Liver (tissue), 9 donors: ENCODE data around the gene CADM2. TPM values are rescaled to one million over a fixed set of nuclear protein-coding genes. Genes with fewer than 3 reads are reported as not detected.

ENCODE experiments used
- DNase-seq: peaks from one replicate; pipeline ENCODE4 v3.0.0-alpha.2; 2017; ENCODE audit warnings: low spot score
- H3K27ac ChIP-seq, 2 donors: one replicate each; pipeline ENCODE4 v1.7.0; 2013; ENCODE audit warnings: inconsistent platforms in 2 of 2, low read length in 2 of 2, control low read depth in 1 of 2, low read depth in 1 of 2, mild to moderate bottlenecking in 1 of 2
- H3K27me3 ChIP-seq, 4 donors: one replicate each; pipeline versions ENCODE4 v1.6.1 to v1.7.0; 2013; ENCODE audit warnings: low read length in 3 of 4, inconsistent platforms in 1 of 4, mild to moderate bottlenecking in 1 of 4, moderate library complexity in 1 of 4; ENCODE audit not compliant: control insufficient read depth in 4 of 4, insufficient read depth in 4 of 4
- H3K36me3 ChIP-seq, 4 donors: one replicate each; pipeline versions ENCODE4 v1.6.1 to v1.7.0; 2013; ENCODE audit warnings: low read length in 3 of 4, mild to moderate bottlenecking in 3 of 4, low read depth in 1 of 4, moderate library complexity in 1 of 4; ENCODE audit not compliant: control insufficient read depth in 4 of 4, insufficient read depth in 3 of 4
- H3K4me1 ChIP-seq, 4 donors: one replicate each; pipeline versions ENCODE4 v1.6.1 to v1.7.0; 2013; ENCODE audit warnings: low read length in 3 of 4, mild to moderate bottlenecking in 3 of 4, moderate library complexity in 1 of 4; ENCODE audit not compliant: control insufficient read depth in 4 of 4, insufficient read depth in 4 of 4
- H3K4me3 ChIP-seq, 3 donors: one replicate each; pipeline versions ENCODE4 v1.6.1 to v1.7.0; 2013; ENCODE audit warnings: low read length in 3 of 3, control low read depth in 1 of 3, low read depth in 1 of 3, mild to moderate bottlenecking in 1 of 3
- H3K9ac ChIP-seq, 2 donors: one replicate each; pipeline ENCODE4 v1.7.0; 2013; ENCODE audit warnings: low read length in 2 of 2, mild to moderate bottlenecking in 2 of 2, moderate library complexity in 2 of 2, control low read depth in 1 of 2, low read depth in 1 of 2
- H3K9me3 ChIP-seq, 4 donors: one replicate each; pipeline versions ENCODE4 v1.6.1 to v1.7.0; 2013; ENCODE audit warnings: low read length in 3 of 4; ENCODE audit not compliant: control insufficient read depth in 4 of 4
- ATF3 ChIP-seq: IDR thresholded peaks from 2 replicates; pipeline ENCODE4 v1.6.1; 2016; ENCODE audit warnings: antibody characterized with exemption
- EGR1 ChIP-seq, 2 donors: IDR thresholded peaks; 2 replicates each; pipeline ENCODE4 v1.6.1; 2016 to 2018; ENCODE audit warnings: antibody characterized with exemption in 2 of 2, low read depth in 2 of 2
- FOXA1 ChIP-seq: IDR thresholded peaks from 2 replicates; pipeline ENCODE4 v1.6.1; 2016; ENCODE audit warnings: antibody characterized with exemption
- FOXA2 ChIP-seq: IDR thresholded peaks from 2 replicates; pipeline ENCODE4 v1.6.1; 2016; ENCODE audit warnings: antibody characterized with exemption
- GABPA ChIP-seq, 2 donors: IDR thresholded peaks in 1 of 2; conservative IDR thresholded peaks in 1 of 2; 2 replicates each; pipeline ENCODE4 v1.6.1; 2016; ENCODE audit warnings: antibody characterized with exemption in 2 of 2, mild to moderate bottlenecking in 1 of 2, moderate library complexity in 1 of 2
- HNF4A ChIP-seq, 2 donors: conservative IDR thresholded peaks; 2 replicates each; pipeline ENCODE4 v1.6.1; 2016; ENCODE audit warnings: antibody characterized with exemption in 2 of 2, mild to moderate bottlenecking in 2 of 2
- HNF4G ChIP-seq: IDR thresholded peaks from 2 replicates; pipeline ENCODE4 v1.6.1; 2016; ENCODE audit warnings: antibody characterized with exemption
- JUND ChIP-seq, 2 donors: IDR thresholded peaks; 2 replicates each; pipeline ENCODE4 v1.6.1; 2016; ENCODE audit warnings: antibody characterized with exemption in 2 of 2
- NR2F2 ChIP-seq: IDR thresholded peaks from 2 replicates; pipeline ENCODE4 v1.6.1; 2016; ENCODE audit warnings: antibody characterized with exemption
- RAD21 ChIP-seq, 2 donors: IDR thresholded peaks; 2 replicates each; pipeline ENCODE4 v1.6.1; 2016; ENCODE audit warnings: antibody characterized with exemption in 2 of 2, mild to moderate bottlenecking in 2 of 2
- REST ChIP-seq: IDR thresholded peaks from 2 replicates; pipeline ENCODE4 v1.6.1; 2016; ENCODE audit warnings: antibody characterized with exemption, mild to moderate bottlenecking
- RXRA ChIP-seq, 2 donors: IDR thresholded peaks; 2 replicates each; pipeline ENCODE4 v1.6.1; 2017 to 2018; ENCODE audit warnings: antibody characterized with exemption in 2 of 2, mild to moderate bottlenecking in 1 of 2
- SP1 ChIP-seq: IDR thresholded peaks from 2 replicates; pipeline ENCODE4 v1.6.1; 2018; ENCODE audit warnings: antibody characterized with exemption, mild to moderate bottlenecking
- TAF1 ChIP-seq: conservative IDR thresholded peaks from 2 replicates; pipeline ENCODE4 v1.6.1; 2016; ENCODE audit warnings: antibody characterized with exemption, mild to moderate bottlenecking
- YY1 ChIP-seq: IDR thresholded peaks from 2 replicates; pipeline ENCODE4 v1.6.1; 2016; ENCODE audit warnings: antibody characterized with exemption, mild to moderate bottlenecking
- WGBS: extraction: QIAGEN DNeasy Blood & Tissue Kit; methylation state at CpG from one replicate; pipeline ENCODE4 v1.1.7; 2013; 5-methylcytosine and 5-hydroxymethylcytosine counted together
- polyA plus RNA-seq, 2 donors: library from polyadenylated mRNA; stranded (reverse) in 1 of 2; unstranded in 1 of 2; fragments of 200-250 nt in 1 of 2; fragments of >200 nt in 1 of 2; fragmentation: Nextera tagmentation in 1 of 2; extraction: Ambion mirVana in 1 of 2; gene quantifications; one replicate each; pipeline versions ENCODE4 v1.2.1 to v1.2.3, GENCODE V29; 2013 to 2015
- total RNA-seq, 2 donors: library from RNA; depleted of rRNA; stranded (reverse); fragments of >200 nt; gene quantifications; one replicate each; pipeline ENCODE4 v1.2.3, GENCODE V29; 2014
- TF ChIP-seq, protein P1 (sequence below): fragments of 150-350 bp; IDR thresholded peaks from 2 replicates; pipeline ENCODE4 v1.5.1; 2017; ENCODE audit warnings: improper control_type of control experiment, low read depth, low read length; ENCODE audit not compliant: missing input control
- TF ChIP-seq, protein P2 (sequence below): IDR thresholded peaks from 2 replicates; pipeline ENCODE4 v1.6.1; 2016; ENCODE audit warnings: antibody characterized with exemption
- donor health status: healthy.
- donor health status: healthy.
- donor health status: healthy.
- donor health status: healthy.
- donor health status: healthy.

Gene CADM2
- total and polyA plus RNA-seq, 4 donors, result 0.35 to 0.92 (median 0.51) TPM

DNA sequence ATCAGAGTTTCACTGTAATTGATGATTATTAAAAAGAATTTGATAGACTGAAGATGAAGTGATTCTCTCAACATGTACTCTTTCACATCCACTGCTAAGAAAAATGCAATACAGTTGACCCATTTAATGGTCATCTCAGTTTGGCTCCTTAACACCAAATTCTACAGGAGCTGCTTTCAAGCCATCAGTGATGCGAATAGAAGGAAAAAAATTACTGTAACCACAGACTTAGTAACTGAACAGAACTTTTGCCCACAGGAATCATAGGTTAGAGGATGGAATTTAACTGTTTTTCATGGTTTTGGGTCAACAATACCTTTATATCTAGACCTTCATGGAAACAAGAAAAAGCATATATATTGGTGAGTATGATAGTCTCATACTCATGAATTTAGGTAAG is 633.5 kb downstream of the CADM2 start:
- no peak overlapping the region for H3K9ac ChIP-seq
- WGBS, result 81% methylated on average over 1 of the region's 1 CpG
- H3K36me3 ChIP-seq, result no peaks in the 10 kb centered on the region
- no peak for DNase-seq
- H3K9me3 ChIP-seq, result no peaks in the 10 kb centered on the region
- H3K4me1 ChIP-seq, result no peaks in the 10 kb centered on the region
- H3K4me3 ChIP-seq, result no peak overlapping the region
- H3K27ac ChIP-seq, result no peak overlapping the region
- TF ChIP-seq RAD21 (IDR thresholded peaks at IDR 0.05), result no peak
- no peaks in the 10 kb centered on the region for H3K27me3 ChIP-seq

GRCh38 chr3:85594676-85595075 is 635.9 kb downstream of the CADM2 start:
- no peak for DNase-seq
- Histone ChIP-seq H3K9me3 (no peaks in the 10 kb centered on the region), H3K4me1 (no peaks in the 10 kb centered on the region), H3K4me3 (no peak overlapping the region), H3K9ac (no peak overlapping the region), H3K27ac (no peak overlapping the region), H3K36me3 (no peaks in the 10 kb centered on the region), H3K27me3 (no peaks in the 10 kb centered on the region)
- 80% methylated on average over 1 of the region's 1 CpG for WGBS
- no peak for TF ChIP-seq RAD21 (IDR thresholded peaks at IDR 0.05)
- TF ChIP-seq, protein P1, sequence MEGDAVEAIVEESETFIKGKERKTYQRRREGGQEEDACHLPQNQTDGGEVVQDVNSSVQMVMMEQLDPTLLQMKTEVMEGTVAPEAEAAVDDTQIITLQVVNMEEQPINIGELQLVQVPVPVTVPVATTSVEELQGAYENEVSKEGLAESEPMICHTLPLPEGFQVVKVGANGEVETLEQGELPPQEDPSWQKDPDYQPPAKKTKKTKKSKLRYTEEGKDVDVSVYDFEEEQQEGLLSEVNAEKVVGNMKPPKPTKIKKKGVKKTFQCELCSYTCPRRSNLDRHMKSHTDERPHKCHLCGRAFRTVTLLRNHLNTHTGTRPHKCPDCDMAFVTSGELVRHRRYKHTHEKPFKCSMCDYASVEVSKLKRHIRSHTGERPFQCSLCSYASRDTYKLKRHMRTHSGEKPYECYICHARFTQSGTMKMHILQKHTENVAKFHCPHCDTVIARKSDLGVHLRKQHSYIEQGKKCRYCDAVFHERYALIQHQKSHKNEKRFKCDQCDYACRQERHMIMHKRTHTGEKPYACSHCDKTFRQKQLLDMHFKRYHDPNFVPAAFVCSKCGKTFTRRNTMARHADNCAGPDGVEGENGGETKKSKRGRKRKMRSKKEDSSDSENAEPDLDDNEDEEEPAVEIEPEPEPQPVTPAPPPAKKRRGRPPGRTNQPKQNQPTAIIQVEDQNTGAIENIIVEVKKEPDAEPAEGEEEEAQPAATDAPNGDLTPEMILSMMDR, result no peak
- no peak for TF ChIP-seq REST
- TF ChIP-seq FOXA1, result no peak
- no peak for TF ChIP-seq FOXA2
- no peak for TF ChIP-seq TAF1
- TF ChIP-seq ATF3, result no peak
- no peak for TF ChIP-seq JUND (IDR thresholded peaks at IDR 0.05)
- TF ChIP-seq HNF4A (conservative IDR thresholded peaks at IDR 0.05), result no peak
- no peak for TF ChIP-seq EGR1 (IDR thresholded peaks at IDR 0.05; ENCODE audit: low read depth in 2 of 2)
- TF ChIP-seq SP1, result no peak
- TF ChIP-seq, protein P2, sequence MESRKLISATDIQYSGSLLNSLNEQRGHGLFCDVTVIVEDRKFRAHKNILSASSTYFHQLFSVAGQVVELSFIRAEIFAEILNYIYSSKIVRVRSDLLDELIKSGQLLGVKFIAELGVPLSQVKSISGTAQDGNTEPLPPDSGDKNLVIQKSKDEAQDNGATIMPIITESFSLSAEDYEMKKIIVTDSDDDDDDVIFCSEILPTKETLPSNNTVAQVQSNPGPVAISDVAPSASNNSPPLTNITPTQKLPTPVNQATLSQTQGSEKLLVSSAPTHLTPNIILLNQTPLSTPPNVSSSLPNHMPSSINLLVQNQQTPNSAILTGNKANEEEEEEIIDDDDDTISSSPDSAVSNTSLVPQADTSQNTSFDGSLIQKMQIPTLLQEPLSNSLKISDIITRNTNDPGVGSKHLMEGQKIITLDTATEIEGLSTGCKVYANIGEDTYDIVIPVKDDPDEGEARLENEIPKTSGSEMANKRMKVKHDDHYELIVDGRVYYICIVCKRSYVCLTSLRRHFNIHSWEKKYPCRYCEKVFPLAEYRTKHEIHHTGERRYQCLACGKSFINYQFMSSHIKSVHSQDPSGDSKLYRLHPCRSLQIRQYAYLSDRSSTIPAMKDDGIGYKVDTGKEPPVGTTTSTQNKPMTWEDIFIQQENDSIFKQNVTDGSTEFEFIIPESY, result no peak
- no peak for TF ChIP-seq HNF4G
- no peak for TF ChIP-seq RXRA (IDR thresholded peaks at IDR 0.05)
- TF ChIP-seq YY1, result no peak
- TF ChIP-seq GABPA (IDR thresholded peaks at IDR 0.05 in 1 of 2, conservative IDR thresholded peaks at IDR 0.05 in 1 of 2), result no peak
- TF ChIP-seq NR2F2, result no peak
